Activated CD8-positive, alpha-beta memory T cell treated with anti-CD3 and anti-CD28 coated beads, Interleukin-2, amount 50 U/mL, for 4 hours (primary cell): ENCODE results near the gene CHST7.

Source experiments
- DNase-seq: peaks from one replicate; pipeline ENCODE4 v3.0.0-alpha.2; 2020

Gene CHST7

GRCh38 chrX:46610070-46610658, 36.6 kb downstream of the CHST7 start:
- no peak for DNase-seq

GRCh38 chrX:46611658-46612362, 38.2 kb downstream of the CHST7 start:
- DNase-seq: peak; percentile 19

- no peak for DNase-seq
Observed at GRCh38 chrX:46617906-46618305, 44.3 kb downstream of the CHST7 start.

DNA sequence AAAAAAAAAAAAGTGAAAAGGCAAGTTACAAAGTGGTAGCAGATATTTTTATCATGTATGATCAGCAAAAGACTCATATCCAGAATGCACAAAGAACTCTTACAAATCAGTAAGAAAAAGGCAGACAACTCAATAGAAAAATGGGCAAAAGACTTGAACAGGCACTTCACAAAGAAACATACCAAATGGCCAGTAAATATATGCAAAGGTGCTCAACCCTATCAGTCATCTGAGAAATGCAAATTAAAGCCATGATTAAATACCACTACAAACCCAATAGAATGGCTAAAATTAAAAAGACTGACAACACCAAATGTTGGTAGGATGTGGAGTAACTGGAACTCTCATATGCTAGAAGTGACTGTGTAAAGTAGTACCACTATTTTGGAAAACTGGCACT, 45.4 kb downstream of the CHST7 start:
- DNase-seq: no peak

- DNase-seq: no peak
Observed at GRCh38 chrX:46620505-46620904, 46.9 kb downstream of the CHST7 start.

GRCh38 chrX:46621572-46621971, 48.0 kb downstream of the CHST7 start:
- DNase-seq: no peak

GRCh38 chrX:46624090-46624786, 50.7 kb downstream of the CHST7 start:
- no peak for DNase-seq

GRCh38 chrX:46626566-46626965, 53.0 kb downstream of the CHST7 start:
- DNase-seq: no peak

DNA sequence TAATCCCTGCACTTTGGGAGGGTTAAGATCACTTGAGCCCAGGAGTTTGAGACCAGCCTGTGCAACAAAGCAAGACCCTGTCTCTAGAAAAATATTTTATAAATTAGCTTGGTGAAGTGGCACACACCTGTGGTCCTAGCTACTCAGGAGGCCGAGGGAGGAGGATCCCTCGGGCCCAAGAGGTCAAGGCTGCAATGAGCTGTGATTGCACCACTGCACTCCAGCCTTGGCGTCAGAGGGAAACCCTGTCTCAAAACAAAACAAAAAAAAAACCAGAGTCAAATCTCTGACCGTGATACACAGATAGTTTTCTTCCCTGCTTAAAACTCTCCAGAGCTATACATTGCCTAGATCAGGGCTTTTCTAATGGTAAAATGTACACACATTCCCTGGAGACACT, 53.5 kb downstream of the CHST7 start:
- no peak for DNase-seq

DNA sequence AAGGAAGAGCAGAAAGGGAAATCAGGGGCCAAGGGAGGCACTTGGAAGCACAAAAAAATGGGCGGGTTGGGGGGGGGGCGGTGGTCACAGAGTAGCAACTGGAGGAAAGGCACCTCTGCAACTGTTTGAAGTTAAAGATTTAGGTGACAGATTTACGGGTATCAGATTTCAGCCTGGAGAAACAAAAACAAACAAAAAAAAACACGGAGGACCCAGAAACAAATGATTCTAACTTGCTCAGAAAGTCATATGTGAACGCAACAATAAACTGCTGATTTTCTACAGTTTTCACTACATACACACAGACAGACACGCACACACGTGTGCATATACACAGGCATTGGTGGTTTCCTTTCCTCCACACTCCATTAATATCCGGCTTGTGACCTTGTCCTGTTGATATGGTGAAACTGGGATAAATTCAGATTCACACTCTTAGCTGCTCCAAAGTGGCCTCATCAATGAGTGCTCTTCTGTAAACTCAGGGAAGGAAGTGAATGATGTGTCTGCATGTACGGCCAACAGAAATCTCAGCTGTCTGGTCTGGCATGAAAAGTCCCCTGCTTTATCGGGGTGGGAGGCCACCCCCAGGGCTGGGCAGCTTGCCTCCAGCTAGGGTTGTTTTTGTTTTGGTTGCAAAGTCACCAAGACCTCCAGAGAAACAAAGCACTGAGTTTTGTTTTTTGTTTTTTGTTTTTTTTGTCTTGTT, 54.3 kb downstream of the CHST7 start:
- no peak for DNase-seq

- DNase-seq: no peak
Observed at GRCh38 chrX:46628460-46629371, 55.2 kb downstream of the CHST7 start.

GRCh38 chrX:46630141-46630540, 56.6 kb downstream of the CHST7 start:
- DNase-seq: no peak

GRCh38 chrX:46634577-46634976, 61.0 kb downstream of the CHST7 start:
- no peak for DNase-seq

DNA sequence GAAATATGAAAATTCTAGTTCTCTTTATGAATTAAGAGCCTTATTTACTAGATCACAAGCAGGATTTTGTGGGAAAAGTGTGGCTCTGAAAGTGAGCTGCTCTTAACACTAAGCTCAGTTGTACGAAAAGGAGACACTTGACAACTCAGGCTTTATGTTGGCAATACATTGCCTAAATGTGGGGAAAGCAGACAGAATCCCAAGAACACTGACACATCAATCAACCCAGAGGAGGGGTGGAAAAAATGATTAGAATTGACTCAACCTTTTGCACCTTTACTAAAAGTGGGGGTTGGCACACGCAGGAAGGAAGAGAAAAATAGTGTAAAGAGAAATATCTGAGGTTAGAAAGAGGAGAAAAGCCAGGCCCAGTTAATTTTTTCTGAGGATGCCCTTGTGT, 61.6 kb downstream of the CHST7 start:
- DNase-seq: no peak

DNA sequence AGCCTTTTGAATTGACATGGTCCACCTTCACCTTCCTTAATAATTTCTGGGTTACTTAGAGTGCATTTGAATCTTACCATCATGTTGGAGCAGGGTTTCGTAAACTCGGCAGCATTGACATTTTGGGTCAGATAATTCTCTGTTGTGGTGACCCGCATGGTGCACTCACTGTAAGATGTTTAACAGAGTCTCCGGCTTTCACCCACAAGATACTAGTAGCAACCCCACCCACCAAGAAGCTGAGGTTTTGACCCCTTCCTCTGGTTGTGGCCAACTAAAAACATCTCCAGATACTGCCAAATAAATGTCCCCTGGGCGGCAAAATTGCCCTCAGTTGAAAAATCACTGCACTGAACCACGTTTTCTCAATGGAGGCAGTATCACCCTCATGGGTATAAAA, 62.7 kb downstream of the CHST7 start:
- DNase-seq: no peak

DNA sequence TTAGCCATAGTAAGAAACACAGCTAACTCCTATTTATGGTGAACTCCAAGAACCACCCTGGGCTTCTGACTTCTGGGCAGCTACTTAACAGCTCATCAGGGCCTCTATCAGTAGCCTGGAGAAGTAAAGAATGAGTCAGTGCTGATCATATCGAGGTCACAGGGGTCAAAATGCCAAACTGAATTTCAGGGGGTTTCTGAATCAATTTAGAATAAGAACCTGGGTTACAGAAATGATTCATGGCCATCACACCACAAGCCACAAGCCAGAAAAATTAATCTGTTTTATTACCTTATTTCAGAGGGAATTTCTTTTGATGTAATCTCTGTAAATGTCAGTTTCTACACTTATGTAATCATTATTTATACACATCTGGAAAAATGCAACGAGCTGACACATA, 64.4 kb downstream of the CHST7 start:
- no peak for DNase-seq

GRCh38 chrX:46642145-46642544, 68.6 kb downstream of the CHST7 start:
- no peak for DNase-seq

- no peak for DNase-seq
Observed at GRCh38 chrX:46643636-46644035, 70.1 kb downstream of the CHST7 start.

GRCh38 chrX:46645614-46646013, 72.0 kb downstream of the CHST7 start:
- no peak for DNase-seq

DNA sequence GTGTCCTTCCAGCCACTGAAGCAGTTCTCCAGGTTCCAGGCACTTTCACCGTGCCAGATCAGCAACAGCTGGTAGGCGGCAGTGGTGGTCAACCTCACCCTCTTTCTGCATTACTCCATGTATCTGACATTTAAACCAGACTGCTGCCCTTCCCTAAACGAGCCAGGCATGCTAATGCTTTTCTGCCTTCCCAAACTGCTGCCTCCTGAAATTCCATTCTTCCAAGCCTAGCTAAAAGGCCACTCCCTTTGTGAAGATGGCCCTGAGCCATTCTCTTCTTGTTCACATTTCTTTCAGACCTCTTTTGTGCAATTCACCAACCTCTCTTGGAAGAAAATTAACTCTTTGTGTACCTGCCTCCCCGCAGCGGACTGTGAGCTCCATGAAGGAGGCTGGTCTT, 73.7 kb downstream of the CHST7 start:
- DNase-seq: no peak
